SH-SY5Y (cell line): Measurements from ENCODE around the gene KRT32.

ENCODE experiments used
- GATA2 ChIP-seq: IDR thresholded peaks from 2 replicates; pipeline ENCODE4 v1.6.1; 2011; ENCODE audit warnings: mild to moderate bottlenecking, low read depth, low read length
- GATA3 ChIP-seq: IDR thresholded peaks from 2 replicates; pipeline ENCODE4 v1.6.1; 2011; ENCODE audit warnings: low read depth, mild to moderate bottlenecking, low read length, moderate library complexity

KRT32 gene

DNA sequence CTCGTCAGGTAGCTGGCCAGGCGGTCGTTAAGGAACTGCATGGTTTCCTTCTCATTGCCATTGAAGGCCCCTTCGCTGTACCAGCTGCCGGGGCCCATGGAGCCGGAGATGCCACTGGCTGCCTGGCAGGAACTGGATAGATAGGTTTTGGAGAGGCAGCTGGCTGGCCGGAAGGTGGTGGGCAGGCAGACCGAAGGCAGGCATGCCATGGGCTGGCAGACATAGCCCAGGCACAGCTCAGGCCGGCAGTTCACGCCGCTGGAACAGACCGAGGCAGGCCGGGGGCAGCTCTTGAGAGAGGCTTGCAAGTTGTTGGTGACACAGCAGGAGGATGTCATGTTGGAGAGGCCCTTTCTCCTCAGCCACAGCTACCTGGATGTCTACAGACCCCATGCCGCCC is at the start of gene KRT32:
Gene KRT32 (minus strand): TSS at position 399 of the 400 bp plus-strand sequence. CDS start 61 bp downstream, at position 338.
- TF ChIP-seq GATA3 (no peak), GATA2 (no peak)

DNA sequence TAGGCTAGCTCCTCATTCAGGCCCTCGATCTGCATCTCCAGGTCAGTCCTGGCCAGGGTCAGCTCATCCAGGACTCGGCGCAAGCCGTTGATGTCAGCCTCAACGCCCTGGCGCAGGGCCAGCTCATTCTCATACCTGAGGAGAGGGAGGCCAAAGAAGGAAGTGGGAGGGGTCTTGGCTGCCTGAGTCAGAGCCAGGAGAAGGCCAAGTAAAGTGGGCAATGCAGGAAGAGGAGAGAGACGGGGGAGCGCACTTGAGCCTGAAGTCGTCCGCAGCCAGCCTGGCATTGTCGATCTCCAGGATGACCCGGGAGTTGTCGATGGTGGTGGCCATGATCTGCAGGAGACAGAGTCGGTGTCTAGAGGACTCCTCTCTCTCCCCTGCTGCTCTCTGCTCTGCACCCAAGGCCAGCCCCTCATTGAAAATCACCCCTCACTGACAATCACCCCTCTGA is 49.7 kb upstream of the KRT32 start:
- TF ChIP-seq GATA3 (no peak), GATA2 (no peak)

DNA sequence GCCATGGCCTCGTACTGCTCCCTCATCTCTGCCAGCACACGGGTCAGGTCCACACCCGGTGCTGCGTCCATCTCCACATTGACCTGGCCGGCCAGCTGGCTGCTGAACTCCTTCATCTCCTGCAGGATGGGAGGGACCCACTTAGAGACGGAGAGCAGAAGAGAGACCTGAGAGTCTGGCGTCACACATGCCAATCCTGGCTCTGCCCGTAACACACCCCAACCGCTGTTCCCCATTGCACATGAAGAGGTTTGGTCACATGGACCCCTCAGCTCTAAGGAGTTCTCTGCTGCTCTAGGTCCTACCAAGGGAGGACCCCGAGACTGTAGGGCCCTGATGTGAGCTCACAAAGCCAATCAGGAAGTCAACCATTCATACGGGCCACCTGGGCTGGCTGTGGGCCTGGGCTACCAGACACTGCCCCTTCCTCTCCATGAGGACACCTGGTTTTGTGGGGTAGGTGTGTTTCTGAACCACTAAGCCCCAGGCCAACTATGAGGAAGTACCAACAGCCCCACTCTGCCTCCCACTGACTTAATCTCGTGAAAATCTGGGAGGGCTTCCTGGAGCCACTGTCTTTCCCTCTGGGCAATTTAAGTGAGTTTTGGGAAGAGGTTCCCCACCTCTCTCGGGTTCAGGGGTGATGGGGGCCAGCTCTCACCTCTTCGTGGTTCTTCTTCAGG is 49.1 kb upstream of the KRT32 start:
- TF ChIP-seq GATA3 (no peak), GATA2 (no peak)

DNA sequence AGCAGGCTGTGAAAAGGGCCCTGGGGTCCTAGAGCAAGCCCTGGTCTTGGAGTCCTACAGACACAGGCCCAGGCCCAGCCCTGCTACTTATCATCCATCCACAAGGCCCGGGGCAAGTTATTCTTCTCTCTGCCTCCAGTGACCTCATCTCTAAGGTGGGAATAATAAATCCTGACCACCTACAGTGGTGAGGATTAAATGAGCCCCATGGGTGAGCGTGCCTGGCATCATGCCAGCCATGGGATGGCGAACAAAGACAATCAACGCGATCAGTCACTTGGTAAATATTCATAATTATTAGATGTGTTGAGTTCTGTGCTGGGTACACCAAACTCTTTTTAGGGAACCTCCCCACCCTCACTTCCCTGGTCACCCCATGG is 46.0 kb upstream of the KRT32 start:
- TF ChIP-seq GATA2 (no peak), GATA3 (no peak)

DNA sequence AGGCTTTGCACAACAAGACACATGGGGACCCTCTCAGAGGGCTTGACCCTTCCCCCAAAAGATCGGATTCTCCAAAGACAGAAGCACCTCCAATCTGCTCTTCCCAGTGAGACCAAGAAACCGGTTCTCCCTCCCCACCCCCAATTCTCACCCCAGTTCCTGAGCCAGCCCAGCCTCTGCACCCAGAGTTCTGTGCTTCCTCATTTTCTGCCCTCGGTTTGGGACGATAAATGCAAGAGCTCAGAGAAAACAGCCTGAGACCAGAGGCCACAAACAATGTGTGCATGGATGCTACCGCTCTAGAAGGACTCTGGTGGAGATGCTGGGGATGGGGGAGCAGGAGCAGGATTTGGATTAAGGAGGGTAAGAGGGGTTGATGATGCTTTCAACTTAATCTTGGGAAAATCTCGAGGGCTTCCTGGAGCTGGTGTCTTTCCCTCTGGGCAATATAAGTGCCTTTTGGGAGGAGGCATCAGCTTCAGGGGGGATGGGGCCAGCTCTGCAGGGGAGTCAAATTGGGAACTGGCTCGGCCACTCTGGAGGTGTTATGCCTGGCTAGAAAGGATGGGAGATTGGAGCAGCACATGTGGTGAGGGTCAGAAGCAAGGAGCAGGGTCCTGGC is 45.5 kb upstream of the KRT32 start:
- TF ChIP-seq GATA2 = no peak
- no peak for TF ChIP-seq GATA3

DNA sequence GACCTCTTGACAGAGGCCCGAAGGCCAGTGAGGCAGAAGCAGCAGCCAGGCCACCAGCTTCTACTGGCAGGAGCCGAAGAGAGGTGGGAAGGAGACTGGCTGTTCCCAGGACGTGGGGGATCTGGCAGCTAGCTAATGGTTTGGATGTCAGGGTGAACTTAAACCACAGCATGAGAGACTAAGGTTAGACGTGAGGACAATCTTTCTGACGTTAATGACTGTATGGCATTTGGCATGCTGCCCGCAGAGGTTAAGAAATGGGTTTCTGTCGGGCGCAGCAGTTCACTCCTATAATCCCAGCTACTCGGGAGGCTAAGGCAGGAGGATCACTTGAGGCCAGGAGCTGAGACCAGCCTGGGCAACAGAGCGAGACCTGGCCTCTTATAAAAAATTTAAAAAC is 44.5 kb upstream of the KRT32 start:
- TF ChIP-seq GATA3 (no peak), GATA2 (no peak)

DNA sequence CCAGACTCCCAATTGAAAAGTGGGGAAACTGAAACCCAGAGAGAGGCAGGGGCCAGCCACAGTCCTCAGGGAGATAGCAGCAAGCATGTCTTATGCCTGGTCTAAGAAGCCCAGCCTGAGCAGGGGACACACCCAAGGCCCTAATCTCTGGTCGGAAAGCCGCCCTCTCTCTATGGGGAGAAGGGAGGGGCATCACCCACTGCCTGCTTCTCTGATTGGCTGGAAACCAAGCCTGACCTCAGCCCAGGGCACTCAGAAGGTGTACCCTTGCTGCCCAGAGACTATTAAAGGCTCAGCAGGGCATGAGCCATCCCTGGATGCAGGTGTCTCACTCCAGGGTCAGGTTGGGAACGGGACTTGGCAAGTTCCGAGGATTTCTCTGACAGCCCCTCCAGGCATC is 43.9 kb upstream of the KRT32 start:
- TF ChIP-seq GATA3 = no peak
- no peak for TF ChIP-seq GATA2

DNA sequence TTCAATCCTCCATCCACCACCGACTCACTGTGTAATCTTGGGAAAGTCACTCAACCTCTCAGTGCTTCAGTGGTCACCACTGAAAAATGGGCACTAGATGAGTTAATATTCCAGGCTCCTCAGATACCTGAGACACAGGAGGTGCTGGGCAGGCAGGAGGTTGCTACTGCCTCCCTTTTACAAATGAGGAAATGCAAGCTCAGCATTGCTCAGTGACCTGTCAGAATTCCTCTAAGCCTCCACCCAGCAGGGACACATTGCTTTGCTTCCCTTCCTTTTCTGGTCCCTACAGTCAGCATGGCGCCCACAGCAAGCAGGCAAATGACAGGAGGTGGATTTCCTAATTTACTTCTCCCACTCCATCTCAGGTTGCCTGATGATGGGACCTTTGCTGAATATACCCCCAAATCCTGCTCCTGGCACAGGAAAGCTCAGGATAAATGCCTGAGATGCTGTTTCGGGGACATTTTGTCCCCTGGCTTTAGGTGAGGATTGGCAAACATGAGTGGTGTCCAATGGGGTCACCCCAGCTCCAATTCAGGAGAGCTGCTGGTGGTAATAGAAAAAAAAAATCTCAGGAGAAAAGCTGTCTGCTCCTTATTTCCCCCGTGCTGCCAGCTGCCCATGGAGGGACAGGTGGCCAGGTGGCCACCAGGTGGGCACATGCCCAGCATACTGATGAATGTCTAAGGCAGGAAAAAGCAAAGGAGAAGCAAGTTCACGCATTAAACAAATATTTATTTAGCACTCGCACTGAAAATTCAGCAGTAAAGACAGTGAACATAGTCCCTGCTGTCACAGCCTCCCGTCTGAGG is 43.3 kb upstream of the KRT32 start:
- TF ChIP-seq GATA3 = no peak
- no peak for TF ChIP-seq GATA2

DNA sequence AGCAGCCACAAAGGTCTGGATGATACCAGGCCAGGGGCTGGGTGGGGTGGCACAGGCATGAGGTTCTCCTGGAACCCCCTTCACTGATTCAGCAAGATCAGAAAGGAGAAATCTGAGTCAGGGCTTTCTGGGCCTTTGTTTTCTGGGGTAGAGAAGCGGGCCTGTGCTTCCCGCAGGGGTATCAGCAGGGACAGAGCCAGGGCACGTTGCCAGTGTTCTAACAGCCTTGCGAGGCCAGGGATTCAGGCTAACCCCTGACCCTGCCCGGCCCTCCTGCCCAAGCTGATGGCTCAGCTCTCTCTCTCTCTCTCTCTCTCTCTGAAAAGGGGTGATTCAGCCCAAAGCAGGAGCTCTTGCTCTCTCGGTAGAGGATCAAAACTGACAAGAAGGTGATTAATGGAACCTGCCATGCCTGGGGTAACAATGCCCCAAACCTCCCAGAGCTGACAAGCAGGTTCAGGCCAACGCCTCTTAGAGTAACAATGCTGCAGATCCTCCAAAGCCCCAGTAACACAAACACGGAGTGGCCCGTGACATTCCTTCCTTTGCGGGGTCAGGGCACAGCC is 40.2 kb upstream of the KRT32 start:
- TF ChIP-seq GATA2 (no peak), GATA3 (no peak)

DNA sequence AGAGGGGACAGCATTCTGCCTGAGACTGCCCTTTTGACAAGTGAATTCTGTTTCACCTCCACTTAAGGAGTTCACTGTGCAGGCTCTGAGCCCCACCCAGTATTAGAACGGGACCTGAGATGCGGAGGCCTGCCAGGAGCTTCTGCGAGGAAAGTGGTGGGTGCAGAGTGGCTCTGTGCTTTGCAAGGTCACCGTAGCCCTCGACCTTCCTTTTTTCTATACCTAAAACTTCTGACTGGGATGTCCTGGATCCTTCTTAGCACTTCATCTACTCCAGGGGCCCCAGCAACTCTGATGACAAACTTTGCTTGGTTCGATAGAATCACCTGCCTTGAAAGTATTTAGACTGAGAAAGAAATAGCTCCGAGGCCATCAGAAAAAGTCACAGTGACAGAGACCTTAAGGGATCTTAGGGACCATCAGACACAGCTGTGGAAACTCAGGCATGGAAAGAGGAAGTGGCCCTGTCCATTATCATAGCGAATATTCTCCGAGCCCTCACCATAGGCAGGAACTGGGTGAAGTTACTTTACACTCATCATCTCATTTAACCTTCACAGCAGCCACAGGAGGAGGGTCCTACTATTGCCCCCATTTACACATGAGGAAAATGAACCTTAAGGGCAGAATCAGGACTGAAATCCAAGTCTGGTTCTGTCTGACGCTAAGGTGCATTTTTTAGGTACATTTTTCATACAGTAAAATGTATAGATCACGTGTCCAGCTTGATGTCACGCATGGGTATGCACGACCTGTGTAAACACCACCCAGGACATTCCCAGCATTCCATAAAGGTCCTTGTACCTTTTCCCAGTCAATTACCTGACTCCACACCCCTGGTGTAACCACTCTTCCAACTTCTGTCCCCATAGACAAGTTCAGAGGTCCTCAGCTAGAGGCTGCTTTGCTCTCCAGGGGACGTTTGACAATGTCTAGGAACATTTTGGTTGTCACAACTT is 38.9 kb upstream of the KRT32 start:
- TF ChIP-seq GATA3 (no peak), GATA2 (no peak)

DNA sequence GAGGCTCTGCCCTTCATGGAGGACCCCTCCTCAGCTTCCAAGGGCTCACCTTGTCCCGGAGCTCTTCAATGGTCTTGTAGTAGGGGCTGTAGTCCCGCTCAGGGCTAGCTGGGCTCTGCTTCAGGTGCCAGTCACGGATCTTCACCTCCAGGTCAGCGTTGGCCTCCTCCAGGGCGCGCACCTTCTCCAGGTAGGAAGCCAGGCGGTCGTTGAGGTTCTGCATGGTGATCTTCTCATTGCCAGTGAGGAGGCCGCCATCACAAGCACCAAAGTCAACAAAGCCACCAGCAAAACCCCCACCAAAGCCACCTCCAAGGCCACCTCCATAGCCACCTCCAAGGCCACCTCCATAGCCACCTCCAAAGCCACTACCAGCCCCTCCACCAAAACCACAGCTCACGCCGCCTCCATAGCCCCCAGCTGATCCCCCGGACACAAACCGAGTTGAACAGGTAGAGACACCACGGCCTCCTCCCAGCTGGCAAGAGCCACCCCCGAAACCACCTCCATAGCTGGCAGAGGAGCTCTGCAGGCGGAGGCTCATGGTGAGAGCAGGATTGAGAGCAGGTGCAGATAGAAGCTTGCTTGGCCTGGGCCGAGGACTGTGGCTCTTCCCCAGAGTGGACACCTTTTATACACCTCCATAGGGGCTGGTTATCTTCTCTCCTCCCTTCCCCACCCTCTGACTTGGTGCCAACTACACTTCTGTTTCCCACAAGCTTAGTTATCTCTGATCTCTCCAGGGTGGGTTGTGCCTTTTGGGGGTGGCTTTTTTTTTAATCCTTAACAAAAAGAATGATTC is 38.0 kb upstream of the KRT32 start, which contains the start of gene KRT13:
Gene KRT13 (minus strand): TSS at position 606 of the 802 bp plus-strand sequence. CDS start 62 bp downstream, at position 544.
- TF ChIP-seq GATA2 (no peak), GATA3 (no peak)

DNA sequence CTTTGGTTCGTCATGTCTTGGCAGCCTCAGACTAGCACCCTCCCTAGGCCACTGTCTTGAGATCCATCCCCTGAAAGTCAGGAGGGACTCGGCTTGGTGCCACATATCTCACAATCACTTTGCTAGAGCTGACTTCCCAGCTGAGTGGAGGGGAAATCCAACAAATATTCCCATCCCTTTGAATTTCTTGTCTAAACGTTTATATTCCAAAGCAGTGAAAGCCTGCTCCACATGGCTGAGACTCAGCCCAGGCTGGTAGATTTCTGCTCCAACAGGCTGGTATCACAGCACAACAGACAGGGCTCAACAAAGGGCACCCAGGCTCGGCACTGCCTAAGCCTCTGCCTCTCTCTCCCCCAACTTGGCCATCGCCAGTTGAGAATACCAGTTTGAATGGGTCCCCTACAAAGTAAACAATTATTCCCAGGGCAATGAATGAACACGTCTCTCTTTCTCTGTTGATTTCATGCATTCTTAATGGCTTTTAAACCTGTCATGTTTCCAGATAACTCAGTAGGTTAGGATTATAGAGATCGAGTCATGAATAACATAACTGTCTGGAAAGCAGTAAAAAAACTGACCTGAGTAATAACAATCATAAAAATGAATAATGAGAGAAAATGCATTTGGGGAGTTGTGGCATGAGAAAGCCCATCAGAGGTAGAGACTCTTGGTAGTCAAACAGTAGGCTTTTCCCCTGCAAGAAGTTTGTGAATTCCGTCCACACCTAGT is 37.2 kb upstream of the KRT32 start:
- TF ChIP-seq GATA2 (no peak), GATA3 (no peak)
